Omental fat pad (tissue), 4 donors: ENCODE results near the gene FOXN1. TPM values are rescaled to one million over a fixed set of nuclear protein-coding genes. Genes with fewer than 3 reads are reported as not detected.
"Not testable (repeated sequence)": the region's sequence is repeated elsewhere in the genome, so short reads cannot be mapped to it uniquely, and the experiment has no call there.

Experiments used
- ATAC-seq: fragments of 150-250 bp; one replicate; pipeline ENCODE4 v1.9.1; 2016; ENCODE audit warnings: mild to moderate bottlenecking, moderate library complexity; ENCODE audit not compliant: low FRiP score
- DNase-seq: peaks from one replicate; pipeline ENCODE4 v3.0.0-alpha.2; 2019; ENCODE audit warnings: low spot score
- total RNA-seq, 4 donors: library from RNA; depleted of rRNA; stranded (reverse); fragments of >200 nt; gene quantifications; one replicate each; pipeline ENCODE4 v1.1.0, GENCODE V29; 2016
- TF ChIP-seq, protein P1 (sequence below), 3 donors: fragments of 450-650 bp; IDR thresholded peaks; one replicate each; pipeline ENCODE4 v1.5.1; 2016 to 2017; ENCODE audit warnings: antibody characterized with exemption in 3 of 3, mild to moderate bottlenecking in 3 of 3, moderate library complexity in 2 of 3

FOXN1 gene, protein sequence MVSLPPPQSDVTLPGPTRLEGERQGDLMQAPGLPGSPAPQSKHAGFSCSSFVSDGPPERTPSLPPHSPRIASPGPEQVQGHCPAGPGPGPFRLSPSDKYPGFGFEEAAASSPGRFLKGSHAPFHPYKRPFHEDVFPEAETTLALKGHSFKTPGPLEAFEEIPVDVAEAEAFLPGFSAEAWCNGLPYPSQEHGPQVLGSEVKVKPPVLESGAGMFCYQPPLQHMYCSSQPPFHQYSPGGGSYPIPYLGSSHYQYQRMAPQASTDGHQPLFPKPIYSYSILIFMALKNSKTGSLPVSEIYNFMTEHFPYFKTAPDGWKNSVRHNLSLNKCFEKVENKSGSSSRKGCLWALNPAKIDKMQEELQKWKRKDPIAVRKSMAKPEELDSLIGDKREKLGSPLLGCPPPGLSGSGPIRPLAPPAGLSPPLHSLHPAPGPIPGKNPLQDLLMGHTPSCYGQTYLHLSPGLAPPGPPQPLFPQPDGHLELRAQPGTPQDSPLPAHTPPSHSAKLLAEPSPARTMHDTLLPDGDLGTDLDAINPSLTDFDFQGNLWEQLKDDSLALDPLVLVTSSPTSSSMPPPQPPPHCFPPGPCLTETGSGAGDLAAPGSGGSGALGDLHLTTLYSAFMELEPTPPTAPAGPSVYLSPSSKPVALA
- not detected for total RNA-seq

DNA sequence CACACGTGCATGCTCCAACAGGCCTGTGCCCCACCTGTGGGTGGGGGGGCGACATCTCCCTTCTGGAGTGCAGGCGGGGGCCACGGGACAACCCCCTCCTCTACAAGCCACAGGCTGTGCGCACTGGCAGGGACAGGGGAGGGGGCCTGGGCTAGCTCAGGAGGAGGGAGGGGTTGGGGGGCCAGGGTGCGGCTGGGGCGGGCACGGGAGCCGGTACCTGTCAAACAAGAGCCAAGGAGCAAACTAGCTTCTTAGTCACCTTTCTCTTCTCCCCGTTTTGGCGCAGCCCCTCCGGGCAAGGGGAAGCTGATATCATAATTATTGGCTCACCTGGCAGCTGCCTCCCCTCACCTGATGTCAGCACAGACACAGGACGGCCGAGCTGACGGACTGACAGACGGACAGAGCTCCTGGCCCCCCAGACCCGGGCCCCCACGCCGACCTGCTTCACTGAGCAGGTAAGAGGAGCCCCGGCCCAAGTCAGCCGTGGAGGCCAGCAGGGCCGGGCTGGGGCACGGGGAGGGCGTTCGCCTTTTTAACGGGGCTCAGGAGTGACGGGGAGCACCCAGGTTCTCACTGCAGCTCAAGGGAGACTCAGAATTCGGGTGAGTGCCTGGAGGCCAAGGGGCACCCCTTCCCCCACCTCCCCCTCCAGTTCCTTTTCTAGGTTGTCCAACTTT lies at the start of gene FOXN1:
FOXN1 (plus strand) TSS at position 363 of the 680 bp plus-strand sequence. CDS start 17,622 bp downstream, outside the sequence.
- TF ChIP-seq, protein P1, sequence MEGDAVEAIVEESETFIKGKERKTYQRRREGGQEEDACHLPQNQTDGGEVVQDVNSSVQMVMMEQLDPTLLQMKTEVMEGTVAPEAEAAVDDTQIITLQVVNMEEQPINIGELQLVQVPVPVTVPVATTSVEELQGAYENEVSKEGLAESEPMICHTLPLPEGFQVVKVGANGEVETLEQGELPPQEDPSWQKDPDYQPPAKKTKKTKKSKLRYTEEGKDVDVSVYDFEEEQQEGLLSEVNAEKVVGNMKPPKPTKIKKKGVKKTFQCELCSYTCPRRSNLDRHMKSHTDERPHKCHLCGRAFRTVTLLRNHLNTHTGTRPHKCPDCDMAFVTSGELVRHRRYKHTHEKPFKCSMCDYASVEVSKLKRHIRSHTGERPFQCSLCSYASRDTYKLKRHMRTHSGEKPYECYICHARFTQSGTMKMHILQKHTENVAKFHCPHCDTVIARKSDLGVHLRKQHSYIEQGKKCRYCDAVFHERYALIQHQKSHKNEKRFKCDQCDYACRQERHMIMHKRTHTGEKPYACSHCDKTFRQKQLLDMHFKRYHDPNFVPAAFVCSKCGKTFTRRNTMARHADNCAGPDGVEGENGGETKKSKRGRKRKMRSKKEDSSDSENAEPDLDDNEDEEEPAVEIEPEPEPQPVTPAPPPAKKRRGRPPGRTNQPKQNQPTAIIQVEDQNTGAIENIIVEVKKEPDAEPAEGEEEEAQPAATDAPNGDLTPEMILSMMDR (IDR thresholded peaks at IDR 0.05) = no peak
- no peak for ATAC-seq

DNA sequence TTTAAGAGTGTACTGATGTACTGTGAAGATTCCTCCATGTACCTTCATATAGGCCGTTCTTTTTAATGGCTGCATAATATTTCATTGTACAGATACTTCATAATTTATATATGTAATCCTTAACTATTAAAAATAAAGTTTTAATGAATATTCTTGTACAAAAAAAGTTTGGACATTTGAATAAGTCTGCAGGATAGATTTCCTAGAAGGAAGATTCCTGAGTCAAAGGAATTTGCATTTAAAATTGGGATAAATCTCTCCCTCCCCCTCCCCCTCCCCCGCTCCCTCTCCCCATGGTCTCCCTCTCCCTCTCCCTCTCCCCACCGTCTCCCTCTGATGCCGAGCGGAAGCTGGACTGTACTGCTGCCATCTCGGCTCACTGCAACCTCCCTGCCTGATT lies 48.3 kb upstream of the FOXN1 start:
- TF ChIP-seq, protein P1 (IDR thresholded peaks at IDR 0.05) = no peak
- DNase-seq (no peak), ATAC-seq (no peak)

More for the DNA sequence above, at the start of gene FOXN1:
- no peak for DNase-seq

DNA sequence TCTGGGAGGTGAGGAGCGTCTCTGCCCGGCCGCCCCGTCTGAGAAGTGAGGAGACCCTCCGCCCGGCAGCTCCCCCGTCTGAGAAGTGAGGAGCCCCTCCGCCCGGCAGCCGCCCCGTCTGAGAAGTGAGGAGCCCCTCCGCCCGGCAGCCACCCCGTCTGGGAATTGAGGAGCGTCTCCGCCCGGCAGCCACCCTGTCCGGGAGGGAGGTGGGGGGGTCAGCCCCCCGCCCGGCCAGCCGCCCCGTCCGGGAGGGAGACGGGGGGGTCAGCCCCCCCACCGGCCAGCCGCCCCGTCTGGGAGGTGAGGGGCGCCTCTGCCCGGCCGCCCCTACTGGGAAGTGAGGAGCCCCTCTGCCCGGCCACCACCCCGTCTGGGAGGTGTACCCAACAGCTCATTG lies 47.3 kb upstream of the FOXN1 start:
- ATAC-seq, DNase-seq: not testable (repeated sequence)

DNA sequence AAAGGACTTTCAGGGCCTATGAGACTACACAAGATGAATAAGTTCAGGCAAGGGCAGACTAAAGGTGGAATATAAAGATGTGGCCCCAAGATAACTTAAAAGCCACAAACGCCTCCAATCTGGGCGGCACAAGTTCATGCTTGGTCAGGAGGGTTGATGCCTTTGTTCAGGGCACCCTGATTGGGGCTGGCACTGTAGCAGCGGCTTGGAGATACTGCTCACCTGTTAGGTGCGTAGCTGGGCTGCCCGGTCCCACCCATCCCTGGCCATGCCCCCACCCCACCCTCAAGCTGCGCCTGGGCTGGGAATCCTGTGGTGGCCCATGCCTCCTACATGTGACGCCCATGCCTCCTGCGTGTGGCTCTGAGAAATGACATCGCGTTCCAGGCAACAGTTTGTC lies 45.2 kb upstream of the FOXN1 start:
- no peak for DNase-seq
- no peak for ATAC-seq
- TF ChIP-seq, protein P1 (IDR thresholded peaks at IDR 0.05) = no peak

DNA sequence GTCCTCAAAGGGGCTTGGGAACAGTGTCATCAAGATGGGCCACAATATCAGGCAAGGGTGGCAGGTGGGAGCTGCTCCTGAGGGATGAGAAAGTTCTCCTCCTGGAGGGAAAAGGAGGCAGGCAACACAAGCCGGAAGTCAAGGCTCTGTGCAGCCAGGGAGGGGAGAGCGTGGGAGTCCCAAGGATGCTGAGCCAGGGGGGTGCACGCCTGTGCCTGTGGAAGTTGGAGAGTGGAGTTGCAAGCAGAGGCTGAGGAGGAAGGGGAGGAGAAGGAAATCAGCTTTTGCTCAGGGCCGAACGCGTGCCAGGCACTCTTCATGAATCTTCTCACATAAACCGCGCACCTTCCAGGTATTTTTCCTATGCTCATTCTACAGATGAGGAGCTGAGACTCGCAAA lies 40.1 kb upstream of the FOXN1 start:
- DNase-seq = no peak
- no peak for ATAC-seq
- TF ChIP-seq, protein P1 (IDR thresholded peaks at IDR 0.05) = no peak

DNA sequence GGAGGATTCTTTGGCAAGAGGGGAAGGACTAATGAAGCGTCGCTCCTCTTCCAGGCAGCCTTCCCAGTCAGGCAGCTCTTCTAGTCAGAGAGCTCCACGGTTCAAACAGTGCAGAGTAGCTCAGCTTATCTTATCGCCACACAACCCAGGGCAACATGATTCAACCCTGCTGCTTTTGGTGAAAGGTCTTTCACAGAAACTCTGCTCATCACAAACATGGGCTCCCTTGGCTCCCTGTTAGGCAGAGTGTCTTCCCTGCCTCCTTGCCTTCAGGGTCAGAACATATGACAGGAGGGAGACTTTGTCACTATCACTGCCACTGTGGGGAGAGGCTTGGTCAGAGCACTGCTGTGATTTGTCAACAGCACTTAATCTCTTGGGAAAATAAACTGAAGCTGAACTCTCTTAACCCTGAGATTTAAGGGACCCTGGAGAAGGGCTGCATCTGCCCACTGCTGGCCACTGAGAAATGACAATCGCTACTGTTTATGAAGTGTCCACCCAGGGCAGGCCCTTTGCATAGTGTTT lies 39.6 kb upstream of the FOXN1 start:
- DNase-seq (no peak), ATAC-seq (no peak)
- TF ChIP-seq, protein P1 (IDR thresholded peaks at IDR 0.05) = no peak

DNA sequence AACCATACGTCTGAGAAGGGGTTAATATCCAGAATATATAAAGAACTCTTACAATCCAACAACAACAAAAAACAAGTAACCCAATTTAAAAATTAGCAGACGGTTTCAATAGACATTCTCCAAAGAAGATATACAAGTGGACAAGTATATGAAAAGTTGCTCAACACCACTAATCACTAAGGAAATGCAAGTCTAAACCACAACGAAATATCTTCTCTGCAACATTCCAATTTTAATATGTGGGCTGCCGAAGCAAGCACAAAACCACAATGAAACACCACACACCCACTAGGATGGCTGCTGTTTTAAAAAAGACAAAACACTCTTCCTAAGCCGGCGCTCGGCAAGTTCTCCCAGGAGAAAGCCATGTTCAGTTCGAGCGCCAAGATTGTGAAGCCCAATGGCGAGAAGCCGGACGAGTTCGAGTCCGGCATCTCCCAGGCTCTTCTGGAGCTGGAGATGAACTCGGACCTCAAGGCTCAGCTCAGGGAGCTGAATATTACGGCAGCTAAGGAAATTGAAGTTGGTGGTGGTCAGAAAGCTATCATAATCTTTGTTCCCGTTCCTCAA lies 38.6 kb upstream of the FOXN1 start:
- TF ChIP-seq, protein P1 (IDR thresholded peaks at IDR 0.05) = no peak
- ATAC-seq = no peak
- DNase-seq = no peak

DNA sequence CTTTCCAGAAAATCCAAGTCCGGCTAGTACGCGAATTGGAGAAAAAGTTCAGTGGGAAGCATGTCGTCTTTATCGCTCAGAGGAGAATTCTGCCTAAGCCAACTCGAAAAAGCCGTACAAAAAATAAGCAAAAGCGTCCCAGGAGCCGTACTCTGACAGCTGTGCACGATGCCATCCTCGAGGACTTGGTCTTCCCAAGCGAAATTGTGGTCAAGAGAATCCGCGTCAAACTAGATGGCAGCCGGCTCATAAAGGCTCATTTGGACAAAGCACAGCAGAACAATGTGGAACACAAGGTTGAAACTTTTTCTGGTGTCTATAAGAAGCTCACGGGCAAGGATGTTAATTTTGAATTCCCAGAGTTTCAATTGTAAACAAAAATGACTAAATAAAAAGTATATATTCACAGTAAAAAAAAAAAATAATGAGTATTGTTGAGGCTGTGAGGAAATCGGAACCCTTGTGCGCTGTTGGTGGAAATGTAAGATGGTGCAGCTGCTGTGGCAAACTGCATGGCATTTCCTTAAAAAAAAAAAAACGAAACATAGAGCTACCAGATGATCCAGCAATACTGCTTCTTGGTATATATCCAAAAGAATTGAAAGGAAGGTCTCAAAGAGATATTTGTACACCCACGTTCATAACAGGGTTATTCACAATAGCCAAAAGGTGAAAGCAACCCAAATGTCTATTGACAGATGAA lies 38.0 kb upstream of the FOXN1 start:
- ATAC-seq, DNase-seq: not testable (repeated sequence)
